HEK293 (cell line): ENCODE data around the gene LMF1.

Experiments
- CTCF ChIA-PET: fragments of 350-600 bp; formaldehyde crosslinking; extraction: SDS; loops from one replicate; lab custom pipeline; 2021; ENCODE audit warnings: antibody characterized with exemption; lab: Yijun Ruan, JAX
- POLR2A ChIA-PET: fragments of 300-600 bp; formaldehyde crosslinking; extraction: SDS; loops from one replicate; lab custom pipeline; 2020; ENCODE audit warnings: antibody characterized with exemption, inconsistent platforms; lab: Yijun Ruan, JAX
- H3K27ac ChIP-seq: fragments of 200-500 bp; sonication (Bioruptor generic); 2 replicates; pipeline ENCODE4 v1.5.1; 2014; ENCODE audit warnings: low read depth, low read length, control low read depth, inconsistent platforms; ENCODE audit errors: extremely low read depth
- H3K36me3 ChIP-seq, 2 experiments: fragments of 200-500 bp in 1 of 2; sonication (Bioruptor generic) in 1 of 2; 1 replicate in 1 of 2; 2 replicates in 1 of 2; pipeline ENCODE4 v1.5.1; 2014 to 2017; ENCODE audit warnings: inconsistent platforms in 2 of 2, low read length in 2 of 2; ENCODE audit not compliant: control insufficient read depth in 2 of 2, insufficient read depth in 1 of 2
- H3K4me1 ChIP-seq: fragments of 200-500 bp; sonication (Bioruptor generic); 2 replicates; pipeline ENCODE4 v1.5.1; 2014; ENCODE audit warnings: mild to moderate bottlenecking, low read length, inconsistent platforms; ENCODE audit not compliant: control insufficient read depth, insufficient read depth
- H3K4me3 ChIP-seq: 2 replicates; pipeline ENCODE4 v1.5.1; 2011; ENCODE audit warnings: low read depth, mild to moderate bottlenecking, control low read depth, low read length, moderate library complexity
- H3K9me3 ChIP-seq: fragments of 200-500 bp; sonication (Bioruptor generic); 2 replicates; pipeline ENCODE4 v1.5.1; 2014; ENCODE audit warnings: low read depth, low read length, inconsistent platforms; ENCODE audit not compliant: control insufficient read depth, insufficient read depth
- CTCF ChIP-seq: fragments of 450-650 bp; formaldehyde crosslinking; IDR thresholded peaks from 2 replicates; pipeline ENCODE4 v1.5.1; 2016; ENCODE audit warnings: missing biosample characterization, missing genetic modification characterization
- FEZF1 ChIP-seq: fragments of 450-650 bp; formaldehyde crosslinking; IDR thresholded peaks from 2 replicates; pipeline ENCODE4 v1.5.1; 2016; ENCODE audit warnings: missing biosample characterization, missing genetic modification characterization
- GLI4 ChIP-seq: fragments of 450-650 bp; formaldehyde crosslinking; IDR thresholded peaks from 2 replicates; pipeline ENCODE4 v1.5.1; 2016; ENCODE audit warnings: missing biosample characterization, missing genetic modification characterization
- KLF1 ChIP-seq: fragments of 450-650 bp; formaldehyde crosslinking; IDR thresholded peaks from 2 replicates; pipeline ENCODE4 v1.5.1; 2016; ENCODE audit warnings: missing biosample characterization, missing genetic modification characterization
- KLF16 ChIP-seq: fragments of 450-650 bp; formaldehyde crosslinking; IDR thresholded peaks from 2 replicates; pipeline ENCODE4 v1.5.1; 2017; ENCODE audit warnings: missing biosample characterization, missing genetic modification characterization
- OSR2 ChIP-seq: fragments of 450-650 bp; formaldehyde crosslinking; IDR thresholded peaks from 2 replicates; pipeline ENCODE4 v1.5.1; 2016; ENCODE audit warnings: missing biosample characterization, missing genetic modification characterization
- OVOL3 ChIP-seq: fragments of 450-650 bp; formaldehyde crosslinking; IDR thresholded peaks from 2 replicates; pipeline ENCODE4 v1.5.1; 2016; ENCODE audit warnings: missing biosample characterization, missing genetic modification characterization
- PRDM1 ChIP-seq: fragments of 450-650 bp; formaldehyde crosslinking; IDR thresholded peaks from 2 replicates; pipeline ENCODE4; 2016; ENCODE audit warnings: missing biosample characterization, missing genetic modification characterization
- REPIN1 ChIP-seq: fragments of 450-650 bp; formaldehyde crosslinking; IDR thresholded peaks from 2 replicates; pipeline ENCODE4 v1.5.1; 2017; ENCODE audit warnings: missing biosample characterization, missing genetic modification characterization, low read depth
- REST ChIP-seq: fragments of 450-650 bp; formaldehyde crosslinking; IDR thresholded peaks from 2 replicates; pipeline ENCODE4 v1.5.1; 2016; ENCODE audit warnings: missing biosample characterization, missing genetic modification characterization
- SP7 ChIP-seq: fragments of 450-650 bp; formaldehyde crosslinking; IDR thresholded peaks from 2 replicates; pipeline ENCODE4 v1.5.1; 2016; ENCODE audit warnings: missing biosample characterization, missing genetic modification characterization
- YY2 ChIP-seq: fragments of 450-650 bp; formaldehyde crosslinking; IDR thresholded peaks from 2 replicates; pipeline ENCODE4 v1.5.1; 2016; ENCODE audit warnings: missing biosample characterization, missing genetic modification characterization
- ZFHX2 ChIP-seq: fragments of 450-650 bp; formaldehyde crosslinking; conservative IDR thresholded peaks from 2 replicates; pipeline ENCODE4 v1.5.1; 2016; ENCODE audit warnings: missing biosample characterization, missing genetic modification characterization
- ZNF132 ChIP-seq: fragments of 450-650 bp; formaldehyde crosslinking; IDR thresholded peaks from 2 replicates; pipeline ENCODE4 v1.5.1; 2017; ENCODE audit warnings: missing biosample characterization, missing genetic modification characterization, borderline replicate concordance
- ZNF133 ChIP-seq: fragments of 450-650 bp; formaldehyde crosslinking; IDR thresholded peaks from 2 replicates; pipeline ENCODE4 v1.5.1; 2016; ENCODE audit warnings: missing biosample characterization, missing genetic modification characterization
- ZNF211 ChIP-seq: fragments of 450-650 bp; formaldehyde crosslinking; IDR thresholded peaks from 2 replicates; pipeline ENCODE4 v1.5.1; 2016; ENCODE audit warnings: low read depth, missing biosample characterization, missing genetic modification characterization
- ZNF48 ChIP-seq: fragments of 450-650 bp; formaldehyde crosslinking; IDR thresholded peaks from 2 replicates; pipeline ENCODE4 v1.5.1; 2016; ENCODE audit warnings: missing biosample characterization, missing genetic modification characterization
- ZNF623 ChIP-seq: fragments of 450-650 bp; formaldehyde crosslinking; IDR thresholded peaks from 2 replicates; pipeline ENCODE4 v1.5.1; 2016; ENCODE audit warnings: missing biosample characterization, missing genetic modification characterization
- ZNF747 ChIP-seq: fragments of 450-650 bp; formaldehyde crosslinking; IDR thresholded peaks from 2 replicates; pipeline ENCODE4 v1.5.1; 2016; ENCODE audit warnings: missing biosample characterization, missing genetic modification characterization
- ZSCAN16 ChIP-seq: fragments of 450-650 bp; formaldehyde crosslinking; IDR thresholded peaks from 2 replicates; pipeline ENCODE4 v1.5.1; 2016; ENCODE audit warnings: missing biosample characterization, missing genetic modification characterization
- ZXDB ChIP-seq: fragments of 450-650 bp; formaldehyde crosslinking; IDR thresholded peaks from 2 replicates; pipeline ENCODE4 v1.5.1; 2016; ENCODE audit warnings: missing biosample characterization, missing genetic modification characterization
- TF ChIP-seq, protein P1 (sequence below): sonication (generic); formaldehyde crosslinking; IDR thresholded peaks from 2 replicates; pipeline ENCODE4 v1.8.1; 2022; ENCODE audit warnings: mild to moderate bottlenecking, moderate library complexity, missing genetic modification reagents
- TF ChIP-seq, protein P2 (sequence below): fragments of 450-650 bp; formaldehyde crosslinking; IDR thresholded peaks from 2 replicates; pipeline ENCODE4 v1.5.1; 2016; ENCODE audit warnings: missing biosample characterization, missing genetic modification characterization, borderline replicate concordance

Gene LMF1

GRCh38 chr16:967546-968295, 3.1 kb downstream of the LMF1 start (continued):
- TF ChIP-seq ZXDB (tag by site-specific recombination): no peak
- TF ChIP-seq, protein P1, sequence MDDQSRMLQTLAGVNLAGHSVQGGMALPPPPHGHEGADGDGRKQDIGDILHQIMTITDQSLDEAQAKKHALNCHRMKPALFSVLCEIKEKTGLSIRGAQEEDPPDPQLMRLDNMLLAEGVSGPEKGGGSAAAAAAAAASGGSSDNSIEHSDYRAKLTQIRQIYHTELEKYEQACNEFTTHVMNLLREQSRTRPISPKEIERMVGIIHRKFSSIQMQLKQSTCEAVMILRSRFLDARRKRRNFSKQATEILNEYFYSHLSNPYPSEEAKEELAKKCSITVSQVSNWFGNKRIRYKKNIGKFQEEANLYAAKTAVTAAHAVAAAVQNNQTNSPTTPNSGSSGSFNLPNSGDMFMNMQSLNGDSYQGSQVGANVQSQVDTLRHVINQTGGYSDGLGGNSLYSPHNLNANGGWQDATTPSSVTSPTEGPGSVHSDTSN (CRISPR knock-in tag): no peak
- no peak for TF ChIP-seq ZFHX2 (tag by site-specific recombination)
- TF ChIP-seq, protein P2, sequence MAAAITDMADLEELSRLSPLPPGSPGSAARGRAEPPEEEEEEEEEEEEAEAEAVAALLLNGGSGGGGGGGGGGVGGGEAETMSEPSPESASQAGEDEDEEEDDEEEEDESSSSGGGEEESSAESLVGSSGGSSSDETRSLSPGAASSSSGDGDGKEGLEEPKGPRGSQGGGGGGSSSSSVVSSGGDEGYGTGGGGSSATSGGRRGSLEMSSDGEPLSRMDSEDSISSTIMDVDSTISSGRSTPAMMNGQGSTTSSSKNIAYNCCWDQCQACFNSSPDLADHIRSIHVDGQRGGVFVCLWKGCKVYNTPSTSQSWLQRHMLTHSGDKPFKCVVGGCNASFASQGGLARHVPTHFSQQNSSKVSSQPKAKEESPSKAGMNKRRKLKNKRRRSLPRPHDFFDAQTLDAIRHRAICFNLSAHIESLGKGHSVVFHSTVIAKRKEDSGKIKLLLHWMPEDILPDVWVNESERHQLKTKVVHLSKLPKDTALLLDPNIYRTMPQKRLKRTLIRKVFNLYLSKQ: no peak
- TF ChIP-seq ZNF747: no peak
- no peak for TF ChIP-seq KLF16 (tag by site-specific recombination)

GRCh38 chr16:967077-967541, 3.7 kb downstream of the LMF1 start:
- Histone ChIP-seq H3K27ac (no peak overlapping the region), H3K4me3 (no peak overlapping the region), H3K9me3 (no peaks in the 10 kb centered on the region), H3K36me3 (peaks cover 0 to 26% of the 10 kb centered on the region in 2 experiments; a peak in 1 of 3 replicates)
- CTCF ChIA-PET: no interaction called here
- TF ChIP-seq REPIN1 (tag by site-specific recombination) (no peak), SP7 (no peak), ZNF623 (tag by site-specific recombination) (no peak), FEZF1 (no peak), OSR2 (no peak), ZNF132 (tag by site-specific recombination) (no peak), YY2 (no peak), PRDM1 (tag by site-specific recombination) (no peak), CTCF (no peak)
- TF ChIP-seq, all 188 proteins: peak for 0
- POLR2A ChIA-PET: no interaction called here
- H3K4me1 ChIP-seq: peaks cover 7% of the 10 kb centered on the region; the same call in 1 of the 2 replicates

DNA sequence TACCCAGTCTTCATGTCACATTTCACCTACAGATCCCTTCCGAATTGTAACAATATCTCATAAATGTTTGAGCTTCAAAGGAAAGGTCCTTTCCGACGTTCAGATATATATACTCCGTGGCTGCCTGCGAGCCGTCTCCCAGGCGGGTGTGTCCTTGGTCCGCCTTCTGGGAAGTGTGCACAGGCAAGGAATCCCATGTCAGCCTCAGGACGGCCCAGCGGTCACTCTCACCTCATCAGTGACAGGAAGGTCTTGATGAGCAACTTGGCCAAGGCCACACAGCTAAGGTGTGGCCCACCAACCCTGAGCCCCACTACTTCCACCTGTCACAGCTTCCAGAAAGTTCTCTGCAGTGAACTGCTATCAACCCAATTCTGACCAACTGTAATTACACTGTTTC, 4.3 kb downstream of the LMF1 start:
- H3K4me3 ChIP-seq: no peak overlapping the region
- ChIA-PET POLR2A (no interaction called here), CTCF (interaction anchor here (0.5 kb wide), 1 partner anchor 642 kb away, joined by 3 read pairs; no protein-coding TSS in a partner anchor)
- H3K9me3 ChIP-seq: no peaks in the 10 kb centered on the region
- H3K4me1 ChIP-seq: peaks cover 7% of the 10 kb centered on the region; the same call in 1 of the 2 replicates
- no peak overlapping the region for H3K27ac ChIP-seq
- TF ChIP-seq GLI4 (tag by site-specific recombination): no peak
- peaks cover 0 to 26% of the 10 kb centered on the region in 2 experiments; a peak in 1 of 3 replicates for H3K36me3 ChIP-seq

GRCh38 chr16:966035-966434, 4.7 kb downstream of the LMF1 start:
- Histone ChIP-seq H3K4me1 (peaks cover 4% of the 10 kb centered on the region; the same call in 1 of the 2 replicates), H3K9me3 (no peaks in the 10 kb centered on the region), H3K27ac (no peak overlapping the region), H3K36me3 (peaks cover 0 to 26% of the 10 kb centered on the region in 2 experiments; a peak in 1 of 3 replicates), H3K4me3 (no peak overlapping the region)
- POLR2A ChIA-PET: interaction anchor here (0.6 kb wide), 1 partner anchor 23 kb away, joined by 7 read pairs; no protein-coding TSS in a partner anchor
- CTCF ChIA-PET: interaction anchor here (0.5 kb wide), 1 partner anchor 642 kb away, joined by 3 read pairs; no protein-coding TSS in a partner anchor
- TF ChIP-seq ZFHX2 (tag by site-specific recombination): no peak
- TF ChIP-seq ZNF211 (tag by site-specific recombination): no peak
- no peak for TF ChIP-seq KLF1 (tag by site-specific recombination)
- no peak for TF ChIP-seq ZNF133 (tag by site-specific recombination)
- no peak for TF ChIP-seq ZSCAN16 (tag by site-specific recombination)
- no peak for TF ChIP-seq OVOL3 (tag by site-specific recombination)
- TF ChIP-seq REST (tag by site-specific recombination): no peak
- TF ChIP-seq ZNF48: no peak
